HepG2 (cell line): ENCODE results near the gene MAP2K7. TPM values are rescaled to one million over a fixed set of nuclear protein-coding genes. Genes with fewer than 3 reads are reported as not detected.

Source experiments
- ASH2L ChIP-seq: fragments of 300-600, 200-600 bp; sonication (generic); IDR thresholded peaks from 2 replicates; pipeline ENCODE4 v1.7.0; 2017; ENCODE audit warnings: low read depth, mild to moderate bottlenecking, moderate library complexity, mixed read lengths, low read length; ENCODE audit not compliant: insufficient read length
- FOXK1 ChIP-seq: sonication (generic); formaldehyde crosslinking; IDR thresholded peaks from 2 replicates; pipeline ENCODE4 v1.4.0; 2020; ENCODE audit warnings: low read depth, missing genetic modification reagents, borderline replicate concordance
- HNF1A ChIP-seq, 2 experiments: sonication (generic) in 1 of 2; formaldehyde crosslinking in 1 of 2; IDR thresholded peaks; 2 replicates each; pipeline versions ENCODE4 v1.4.0 to v1.6.1; 2016 to 2020; ENCODE audit warnings: borderline replicate concordance in 1 of 2, low read depth in 1 of 2, mild to moderate bottlenecking in 1 of 2, missing genetic modification reagents in 1 of 2
- IKZF4 ChIP-seq: sonication (generic); formaldehyde crosslinking; IDR thresholded peaks from 2 replicates; pipeline ENCODE4 v1.5.1; 2020; ENCODE audit warnings: borderline replicate concordance, mild to moderate bottlenecking, low read depth, missing genetic modification reagents; ENCODE audit errors: not compliant biosample characterization
- MIER3 ChIP-seq: IDR thresholded peaks from 2 replicates; pipeline ENCODE4 v1.6.1; 2016; ENCODE audit warnings: missing compliant biosample characterization, borderline replicate concordance
- NKX3-1 ChIP-seq: sonication (generic); formaldehyde crosslinking; IDR thresholded peaks from 2 replicates; pipeline ENCODE4 v1.5.0; 2020; ENCODE audit warnings: missing genetic modification reagents
- PITX1 ChIP-seq: sonication (generic); formaldehyde crosslinking; IDR thresholded peaks from 2 replicates; pipeline ENCODE4 v1.5.1; 2020; ENCODE audit warnings: mild to moderate bottlenecking, missing genetic modification reagents
- SP140L ChIP-seq: sonication (generic); formaldehyde crosslinking; IDR thresholded peaks from 2 replicates; pipeline ENCODE4 v1.4.0; 2020; ENCODE audit warnings: missing genetic modification reagents, borderline replicate concordance
- TCF7L2 ChIP-seq: IDR thresholded peaks from 2 replicates; pipeline ENCODE4 v1.6.1; 2011; ENCODE audit warnings: mild to moderate bottlenecking, low read depth, low read length, moderate library complexity
- ZNF337 ChIP-seq: sonication (generic); formaldehyde crosslinking; IDR thresholded peaks from 2 replicates; pipeline ENCODE4 v1.5.1; 2020; ENCODE audit warnings: missing genetic modification reagents, low read depth, mild to moderate bottlenecking, borderline replicate concordance
- ZNF343 ChIP-seq: sonication (generic); formaldehyde crosslinking; IDR thresholded peaks from 2 replicates; pipeline ENCODE4 v1.4.0; 2020; ENCODE audit warnings: mild to moderate bottlenecking, missing genetic modification reagents
- ZNF670 ChIP-seq: sonication (generic); formaldehyde crosslinking; IDR thresholded peaks from 2 replicates; pipeline ENCODE4 v1.8.0; 2022; ENCODE audit warnings: mild to moderate bottlenecking, missing genetic modification reagents, borderline replicate concordance
- ZNF710 ChIP-seq: sonication (generic); formaldehyde crosslinking; IDR thresholded peaks from 2 replicates; pipeline ENCODE4 v1.5.0; 2020; ENCODE audit warnings: mild to moderate bottlenecking, missing genetic modification reagents, borderline replicate concordance
- ZNF724P ChIP-seq: sonication (generic); formaldehyde crosslinking; IDR thresholded peaks from 2 replicates; pipeline ENCODE4 v1.8.0; 2022; ENCODE audit warnings: missing genetic modification reagents, borderline replicate concordance
- ZNF747 ChIP-seq: sonication (generic); formaldehyde crosslinking; IDR thresholded peaks from 2 replicates; pipeline ENCODE4 v1.8.1; 2023; ENCODE audit warnings: missing genetic modification reagents, mild to moderate bottlenecking, borderline replicate concordance
- polyA plus RNA-seq, 8 experiments: library from polyadenylated mRNA; depleted of rRNA in 3 of 8; stranded (reverse) in 7 of 8; unstranded in 1 of 8; fragments of >200 nt; fragmentation: Illumina TruSeq in 4 of 8; extraction: Trizol in 4 of 8; gene quantifications; 2 replicates each; pipeline versions ENCODE4 v1.2.1 to v1.2.3, GENCODE V29; 2011 to 2016; ENCODE audit warnings: low read depth in 4 of 8, missing spikeins in 1 of 8, mixed read lengths in 1 of 8; ENCODE audit not compliant: insufficient read depth in 1 of 8
- total RNA-seq, 5 experiments: library from RNA; depleted of rRNA; stranded (reverse); fragments of >200 nt; fragmentation: Illumina TruSeq; extraction: Trizol; gene quantifications; 2 replicates each; pipeline ENCODE4 v1.2.3, GENCODE V29; 2016; ENCODE audit warnings: low read depth in 1 of 5
- TF ChIP-seq, protein P1 (sequence below): sonication (generic); formaldehyde crosslinking; IDR thresholded peaks from 2 replicates; pipeline ENCODE4 v1.4.0; 2020; ENCODE audit warnings: mild to moderate bottlenecking, missing genetic modification reagents
- TF ChIP-seq, protein P2 (sequence below): conservative IDR thresholded peaks from 2 replicates; pipeline ENCODE4 v1.6.1; 2018; ENCODE audit warnings: missing genetic modification reagents

The MAP2K7 gene
- total and polyA plus RNA-seq, 2 of the 13 experiments (the other 11 are each of a cell fraction or from before 2014, with no cell fraction given) = 9.0 to 10.8 TPM

DNA sequence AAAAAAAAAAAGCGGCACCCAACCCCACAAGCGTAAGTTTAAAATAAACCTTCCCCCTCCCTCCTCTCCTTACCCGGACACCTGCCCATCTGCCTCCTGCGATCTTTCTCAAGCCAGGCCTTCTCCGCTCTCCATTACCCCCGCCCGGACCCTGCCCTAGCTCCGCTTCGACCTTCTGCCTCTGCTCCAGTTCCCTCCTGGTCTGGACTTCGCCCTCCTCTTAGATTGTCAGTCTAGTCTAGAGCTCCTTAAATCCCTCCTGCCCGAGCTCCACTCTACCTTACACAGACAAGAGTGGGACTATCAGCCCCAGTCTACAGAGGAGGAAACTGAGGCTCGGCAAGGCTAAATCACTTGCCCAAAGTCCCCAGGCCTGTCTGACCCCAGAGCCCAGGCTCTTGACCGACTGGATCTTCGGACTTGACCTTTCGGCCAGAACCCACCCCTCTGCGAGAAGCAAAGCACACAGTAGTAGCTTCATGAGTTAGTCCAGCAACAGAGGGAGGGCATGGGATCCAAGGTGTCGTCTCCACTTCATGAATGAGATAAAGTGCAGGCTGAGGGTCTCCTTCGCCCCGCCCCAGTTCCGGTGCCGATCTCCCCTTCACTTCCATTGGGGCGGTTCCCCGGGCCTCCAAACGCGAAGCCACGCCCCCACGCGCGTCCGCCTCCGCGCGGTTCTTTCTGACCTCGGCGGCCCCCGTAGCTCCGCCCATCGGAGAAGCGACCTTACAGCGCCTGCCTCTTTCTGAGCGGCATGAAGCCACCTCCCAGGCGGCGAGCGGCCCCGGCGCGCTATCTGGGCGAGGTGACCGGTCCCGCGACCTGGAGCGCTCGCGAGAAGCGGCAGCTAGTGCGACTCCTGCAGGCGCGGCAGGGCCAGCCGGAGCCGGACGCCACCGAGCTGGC, 16.2 kb downstream of the MAP2K7 start, which contains the start of gene SNAPC2 (continued):
- no peak for TF ChIP-seq ZNF337 (CRISPR knock-in tag)
- TF ChIP-seq SP140L (CRISPR knock-in tag) = no peak
- TF ChIP-seq ASH2L = peak; percentile 62
- no peak for TF ChIP-seq ZNF343 (CRISPR knock-in tag)
- no peak for TF ChIP-seq TCF7L2
- TF ChIP-seq MIER3 = peak; percentile 65
- no peak; the same call in 1 of the 2 replicates for TF ChIP-seq ZNF724P (CRISPR knock-in tag)
- TF ChIP-seq, protein P1, sequence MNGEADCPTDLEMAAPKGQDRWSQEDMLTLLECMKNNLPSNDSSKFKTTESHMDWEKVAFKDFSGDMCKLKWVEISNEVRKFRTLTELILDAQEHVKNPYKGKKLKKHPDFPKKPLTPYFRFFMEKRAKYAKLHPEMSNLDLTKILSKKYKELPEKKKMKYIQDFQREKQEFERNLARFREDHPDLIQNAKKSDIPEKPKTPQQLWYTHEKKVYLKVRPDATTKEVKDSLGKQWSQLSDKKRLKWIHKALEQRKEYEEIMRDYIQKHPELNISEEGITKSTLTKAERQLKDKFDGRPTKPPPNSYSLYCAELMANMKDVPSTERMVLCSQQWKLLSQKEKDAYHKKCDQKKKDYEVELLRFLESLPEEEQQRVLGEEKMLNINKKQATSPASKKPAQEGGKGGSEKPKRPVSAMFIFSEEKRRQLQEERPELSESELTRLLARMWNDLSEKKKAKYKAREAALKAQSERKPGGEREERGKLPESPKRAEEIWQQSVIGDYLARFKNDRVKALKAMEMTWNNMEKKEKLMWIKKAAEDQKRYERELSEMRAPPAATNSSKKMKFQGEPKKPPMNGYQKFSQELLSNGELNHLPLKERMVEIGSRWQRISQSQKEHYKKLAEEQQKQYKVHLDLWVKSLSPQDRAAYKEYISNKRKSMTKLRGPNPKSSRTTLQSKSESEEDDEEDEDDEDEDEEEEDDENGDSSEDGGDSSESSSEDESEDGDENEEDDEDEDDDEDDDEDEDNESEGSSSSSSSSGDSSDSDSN (CRISPR knock-in tag) = no peak; the same call in 1 of the 2 replicates
- no peak for TF ChIP-seq PITX1 (CRISPR knock-in tag)
- no peak for TF ChIP-seq NKX3-1 (CRISPR knock-in tag)
- no peak for TF ChIP-seq HNF1A (IDR thresholded peaks at IDR 0.05; ENCODE audit: low read depth)
- TF ChIP-seq HNF1A (CRISPR knock-in tag; IDR thresholded peaks at IDR 0.05; ENCODE audit: borderline replicate concordance) = peak; percentile 49; the same call in 1 of the 2 replicates
- 0 out of 2 replicates have a peak, but pooled peaks have one; percentile 45 for TF ChIP-seq ZNF747 (CRISPR knock-in tag)
- no peak for TF ChIP-seq ZNF710 (CRISPR knock-in tag)
- peak; percentile 50 for TF ChIP-seq IKZF4 (CRISPR knock-in tag)
- no peak for TF ChIP-seq FOXK1
- TF ChIP-seq, protein P2, sequence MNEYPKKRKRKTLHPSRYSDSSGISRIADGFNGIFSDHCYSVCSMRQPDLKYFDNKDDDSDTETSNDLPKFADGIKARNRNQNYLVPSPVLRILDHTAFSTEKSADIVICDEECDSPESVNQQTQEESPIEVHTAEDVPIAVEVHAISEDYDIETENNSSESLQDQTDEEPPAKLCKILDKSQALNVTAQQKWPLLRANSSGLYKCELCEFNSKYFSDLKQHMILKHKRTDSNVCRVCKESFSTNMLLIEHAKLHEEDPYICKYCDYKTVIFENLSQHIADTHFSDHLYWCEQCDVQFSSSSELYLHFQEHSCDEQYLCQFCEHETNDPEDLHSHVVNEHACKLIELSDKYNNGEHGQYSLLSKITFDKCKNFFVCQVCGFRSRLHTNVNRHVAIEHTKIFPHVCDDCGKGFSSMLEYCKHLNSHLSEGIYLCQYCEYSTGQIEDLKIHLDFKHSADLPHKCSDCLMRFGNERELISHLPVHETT (CRISPR knock-in tag) = peak; percentile 88
- TF ChIP-seq ZNF670 = peak; percentile 69; the same call in 1 of the 2 replicates
